Stimulated activated CD8-positive, alpha-beta memory T cell treated with anti-CD3 and anti-CD28 coated beads, Interleukin-7, amount 100 ng/mL, for 24 hours (primary cell): Measurements from ENCODE around the gene DNAJA2.
"Not testable (repeated sequence)": the region's sequence is repeated elsewhere in the genome, so short reads cannot be mapped to it uniquely, and the experiment has no call there.

Experiments used
- DNase-seq: peaks from one replicate; pipeline ENCODE4 v3.0.0-alpha.2; 2020; ENCODE audit warnings: low read depth

DNAJA2 gene

GRCh38 chr16:46973207-46973995, at the start of gene DNAJA2:
Gene DNAJA2, minus strand, starts transcription at chr16:46973674. Its CDS starts 102 bp downstream, at chr16:46973572.
- peak; percentile 85 for DNase-seq

GRCh38 chr16:47019568-47019967, 46.1 kb upstream of the DNAJA2 start:
- no peak for DNase-seq

- DNase-seq = no peak
Measured at GRCh38 chr16:47018223-47018891, 44.9 kb upstream of the DNAJA2 start.

- no peak for DNase-seq
Measured at GRCh38 chr16:47017636-47018035, 44.2 kb upstream of the DNAJA2 start.

GRCh38 chr16:47016700-47017133, 43.2 kb upstream of the DNAJA2 start:
- no peak for DNase-seq

GRCh38 chr16:47013910-47014309, 40.4 kb upstream of the DNAJA2 start:
- DNase-seq = no peak

- no peak for DNase-seq
Measured at GRCh38 chr16:47013172-47013571, 39.7 kb upstream of the DNAJA2 start.

- not testable (repeated sequence) for DNase-seq
Measured at GRCh38 chr16:47010812-47011211, 37.3 kb upstream of the DNAJA2 start.

GRCh38 chr16:47008612-47009011, 35.1 kb upstream of the DNAJA2 start:
- no peak for DNase-seq

GRCh38 chr16:47008174-47008573, 34.7 kb upstream of the DNAJA2 start:
- DNase-seq = no peak

- no peak for DNase-seq
Measured at GRCh38 chr16:47004652-47005051, 31.2 kb upstream of the DNAJA2 start.

- not testable (repeated sequence) for DNase-seq
Measured at GRCh38 chr16:47000066-47000465, 26.6 kb upstream of the DNAJA2 start.

GRCh38 chr16:46997844-46998243, 24.4 kb upstream of the DNAJA2 start:
- DNase-seq = no peak

GRCh38 chr16:46996952-46997458, 23.5 kb upstream of the DNAJA2 start:
- no peak for DNase-seq

GRCh38 chr16:46996391-46996790, 22.9 kb upstream of the DNAJA2 start:
- no peak for DNase-seq

GRCh38 chr16:46991729-46992704, 18.5 kb upstream of the DNAJA2 start:
- DNase-seq = no peak

GRCh38 chr16:46986896-46987295, 13.4 kb upstream of the DNAJA2 start:
- no peak for DNase-seq

- no peak for DNase-seq
Measured at GRCh38 chr16:46986438-46986837, 13.0 kb upstream of the DNAJA2 start.

GRCh38 chr16:46982335-46982734, 8.9 kb upstream of the DNAJA2 start:
- no peak for DNase-seq

- no peak for DNase-seq
Measured at GRCh38 chr16:46980926-46981325, 7.5 kb upstream of the DNAJA2 start.

- DNase-seq = no peak
Measured at GRCh38 chr16:46976550-46976949, 3.1 kb upstream of the DNAJA2 start.

- no peak for DNase-seq
Measured at GRCh38 chr16:46975908-46976470, 2.5 kb upstream of the DNAJA2 start.
